Activated CD4-positive, alpha-beta memory T cell treated with anti-CD3 and anti-CD28 coated beads for 36 hours (primary cell): ENCODE results near the gene FGF1. TPM values are rescaled to one million over a fixed set of nuclear protein-coding genes. Genes with fewer than 3 reads are reported as not detected.

Experiments
- CTCF ChIA-PET: fragments of 350-600 bp; sonication (Branson Sonifier 250); formaldehyde crosslinking; loops from one replicate; lab custom pipeline; 2021; ENCODE audit warnings: antibody characterized with exemption, inconsistent platforms; lab: Charles Lee
- POLR2A ChIA-PET: fragments of 350-600 bp; sonication (Branson Sonifier 250); formaldehyde crosslinking; loops from one replicate; lab custom pipeline; 2021; ENCODE audit warnings: antibody characterized with exemption; lab: Charles Lee
- DNase-seq: peaks from one replicate; pipeline ENCODE4 v3.0.0-alpha.2; 2020
- H3K27ac Mint-ChIP-seq: one replicate; pipeline ENCODE4 v1.8.0; 2021; ENCODE audit warnings: mixed read lengths
- H3K27me3 Mint-ChIP-seq: one replicate; pipeline ENCODE4 v1.8.0; 2021; ENCODE audit warnings: mixed read lengths
- H3K36me3 Mint-ChIP-seq: one replicate; pipeline ENCODE4 v1.8.0; 2021; ENCODE audit warnings: mixed read lengths
- H3K4me1 Mint-ChIP-seq: one replicate; pipeline ENCODE4 v1.8.0; 2021; ENCODE audit warnings: low read depth, mixed read lengths
- H3K4me3 Mint-ChIP-seq: one replicate; pipeline ENCODE4 v1.8.0; 2021; ENCODE audit warnings: mild to moderate bottlenecking, mixed read lengths
- H3K9me3 Mint-ChIP-seq: one replicate; pipeline ENCODE4 v1.8.0; 2021; ENCODE audit warnings: mixed read lengths
- intact Hi-C: fragments of 100-400 bp; cut with micrococcal nuclease; formaldehyde crosslinking; loops from one replicate; pipeline ENCODE4 v1.15.1; 2023
- total RNA-seq, 2 experiments: library from RNA; stranded (reverse); gene quantifications; one replicate each; pipeline ENCODE4 v1.2.3, GENCODE V29; 2021

The FGF1 gene
- total RNA-seq, 2 experiments from 2014 or later, result not detected

GRCh38 chr5:142544071-142544753 is 141.7 kb downstream of the FGF1 start:
- H3K27ac Mint-ChIP-seq, result no peak overlapping the region
- H3K4me3 Mint-ChIP-seq, result no peak overlapping the region
- H3K36me3 Mint-ChIP-seq, result no peaks in the 10 kb centered on the region
- H3K9me3 Mint-ChIP-seq, result no peaks in the 10 kb centered on the region
- intact Hi-C loops, result no loop called here
- H3K27me3 Mint-ChIP-seq, result no peaks in the 10 kb centered on the region
- DNase-seq, result no peak
- CTCF ChIA-PET, result no interaction called here
- POLR2A ChIA-PET, result no interaction called here
- peaks cover 6% of the 10 kb centered on the region for H3K4me1 Mint-ChIP-seq

DNA sequence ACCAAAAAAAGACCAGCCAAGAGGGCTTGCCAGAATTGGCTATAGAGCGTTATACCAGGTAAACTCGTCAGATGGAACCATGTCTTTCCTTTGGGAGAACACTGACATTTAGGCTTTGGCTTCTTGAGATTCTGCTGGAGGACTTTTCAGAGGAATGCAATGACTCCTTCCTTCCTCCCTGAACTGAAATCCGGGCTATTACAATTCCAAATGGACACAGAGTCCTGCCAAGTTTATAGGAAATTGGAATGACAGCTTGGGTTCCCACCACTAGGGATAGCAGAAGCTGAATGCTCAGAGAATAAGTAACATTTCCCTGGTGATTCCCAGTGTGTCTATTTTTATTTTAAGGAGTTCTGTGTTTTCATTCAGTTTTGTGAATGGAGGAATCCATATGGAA is 143.0 kb downstream of the FGF1 start:
- ChIA-PET CTCF (interaction anchor here (1.6 kb wide), 1 partner anchor 80 kb away, joined by 3 read pairs; no protein-coding TSS in a partner anchor), POLR2A (no interaction called here)
- H3K4me3 Mint-ChIP-seq, result no peak overlapping the region
- intact Hi-C loops, result no loop called here
- DNase-seq, result no peak
- H3K36me3 Mint-ChIP-seq, result no peaks in the 10 kb centered on the region
- no peaks in the 10 kb centered on the region for H3K9me3 Mint-ChIP-seq
- no peak overlapping the region for H3K27ac Mint-ChIP-seq
- H3K27me3 Mint-ChIP-seq, result no peaks in the 10 kb centered on the region
- no peaks in the 10 kb centered on the region for H3K4me1 Mint-ChIP-seq

Other genes with a start within 250 kb of the FGF1 start
- gene ARHGAP26, start 84.3 kb upstream of the FGF1 start, total RNA-seq, result 10 to 100 TPM; 16.4 to 16.9 TPM